ENCODE measurements around the gene PITRM1.

DNA sequence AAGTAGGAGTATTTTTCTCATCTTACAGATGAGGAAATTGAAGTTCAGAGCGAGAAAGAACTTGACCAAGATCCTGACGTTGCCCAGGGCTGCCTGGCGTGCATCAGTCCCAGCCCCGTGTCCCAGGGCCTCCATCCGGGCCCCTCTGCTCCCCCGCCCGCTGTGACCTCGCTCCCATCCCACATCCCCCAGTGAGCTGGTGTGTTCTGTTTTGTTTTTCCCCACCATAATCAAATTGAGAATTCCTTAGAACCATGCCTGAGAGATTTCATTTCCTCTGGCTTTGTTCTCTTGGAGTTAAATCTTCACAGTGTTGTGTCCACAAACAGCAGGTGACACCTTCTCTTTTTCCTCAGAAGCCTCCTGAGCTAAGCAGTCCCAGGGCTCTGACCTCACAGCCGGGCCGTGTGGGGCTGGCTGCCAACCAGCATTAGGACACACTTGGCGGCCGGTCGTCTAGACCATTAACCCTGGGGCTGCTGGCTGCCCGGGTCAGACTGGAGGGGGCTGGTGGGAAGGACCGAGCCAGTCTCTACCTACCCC, 60.9 kb downstream of the PITRM1 start:
- TF ChIP-seq, protein P1, sequence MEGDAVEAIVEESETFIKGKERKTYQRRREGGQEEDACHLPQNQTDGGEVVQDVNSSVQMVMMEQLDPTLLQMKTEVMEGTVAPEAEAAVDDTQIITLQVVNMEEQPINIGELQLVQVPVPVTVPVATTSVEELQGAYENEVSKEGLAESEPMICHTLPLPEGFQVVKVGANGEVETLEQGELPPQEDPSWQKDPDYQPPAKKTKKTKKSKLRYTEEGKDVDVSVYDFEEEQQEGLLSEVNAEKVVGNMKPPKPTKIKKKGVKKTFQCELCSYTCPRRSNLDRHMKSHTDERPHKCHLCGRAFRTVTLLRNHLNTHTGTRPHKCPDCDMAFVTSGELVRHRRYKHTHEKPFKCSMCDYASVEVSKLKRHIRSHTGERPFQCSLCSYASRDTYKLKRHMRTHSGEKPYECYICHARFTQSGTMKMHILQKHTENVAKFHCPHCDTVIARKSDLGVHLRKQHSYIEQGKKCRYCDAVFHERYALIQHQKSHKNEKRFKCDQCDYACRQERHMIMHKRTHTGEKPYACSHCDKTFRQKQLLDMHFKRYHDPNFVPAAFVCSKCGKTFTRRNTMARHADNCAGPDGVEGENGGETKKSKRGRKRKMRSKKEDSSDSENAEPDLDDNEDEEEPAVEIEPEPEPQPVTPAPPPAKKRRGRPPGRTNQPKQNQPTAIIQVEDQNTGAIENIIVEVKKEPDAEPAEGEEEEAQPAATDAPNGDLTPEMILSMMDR (IDR thresholded peaks at IDR 0.05), result no peak
- TF ChIP-seq TAF1 (IDR thresholded peaks at IDR 0.05; ENCODE audit: borderline replicate concordance, low read depth, low read length) (no peak), ELF1 (IDR thresholded peaks at IDR 0.05) (no peak), RFX5 (IDR thresholded peaks at IDR 0.05; ENCODE audit: low read length) (no peak)
- TF ChIP-seq, protein P2, sequence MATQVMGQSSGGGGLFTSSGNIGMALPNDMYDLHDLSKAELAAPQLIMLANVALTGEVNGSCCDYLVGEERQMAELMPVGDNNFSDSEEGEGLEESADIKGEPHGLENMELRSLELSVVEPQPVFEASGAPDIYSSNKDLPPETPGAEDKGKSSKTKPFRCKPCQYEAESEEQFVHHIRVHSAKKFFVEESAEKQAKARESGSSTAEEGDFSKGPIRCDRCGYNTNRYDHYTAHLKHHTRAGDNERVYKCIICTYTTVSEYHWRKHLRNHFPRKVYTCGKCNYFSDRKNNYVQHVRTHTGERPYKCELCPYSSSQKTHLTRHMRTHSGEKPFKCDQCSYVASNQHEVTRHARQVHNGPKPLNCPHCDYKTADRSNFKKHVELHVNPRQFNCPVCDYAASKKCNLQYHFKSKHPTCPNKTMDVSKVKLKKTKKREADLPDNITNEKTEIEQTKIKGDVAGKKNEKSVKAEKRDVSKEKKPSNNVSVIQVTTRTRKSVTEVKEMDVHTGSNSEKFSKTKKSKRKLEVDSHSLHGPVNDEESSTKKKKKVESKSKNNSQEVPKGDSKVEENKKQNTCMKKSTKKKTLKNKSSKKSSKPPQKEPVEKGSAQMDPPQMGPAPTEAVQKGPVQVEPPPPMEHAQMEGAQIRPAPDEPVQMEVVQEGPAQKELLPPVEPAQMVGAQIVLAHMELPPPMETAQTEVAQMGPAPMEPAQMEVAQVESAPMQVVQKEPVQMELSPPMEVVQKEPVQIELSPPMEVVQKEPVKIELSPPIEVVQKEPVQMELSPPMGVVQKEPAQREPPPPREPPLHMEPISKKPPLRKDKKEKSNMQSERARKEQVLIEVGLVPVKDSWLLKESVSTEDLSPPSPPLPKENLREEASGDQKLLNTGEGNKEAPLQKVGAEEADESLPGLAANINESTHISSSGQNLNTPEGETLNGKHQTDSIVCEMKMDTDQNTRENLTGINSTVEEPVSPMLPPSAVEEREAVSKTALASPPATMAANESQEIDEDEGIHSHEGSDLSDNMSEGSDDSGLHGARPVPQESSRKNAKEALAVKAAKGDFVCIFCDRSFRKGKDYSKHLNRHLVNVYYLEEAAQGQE (IDR thresholded peaks at IDR 0.05; ENCODE audit: low read depth, low read length), result no peak
